AG09319 (cell line): ENCODE data around the gene CYP2R1.

Source experiments
- DNase-seq: peaks from one replicate; pipeline ENCODE4 v3.0.0-alpha.2; 2010; ENCODE audit warnings: low read depth; ENCODE audit errors: extremely low read depth
- CTCF ChIP-seq: IDR thresholded peaks from 2 replicates; pipeline ENCODE4 v1.5.1; 2011; ENCODE audit warnings: low read depth, mild to moderate bottlenecking, inconsistent platforms, low read length, moderate library complexity

Gene CYP2R1

GRCh38 chr11:14904745-14905103 is 12.7 kb upstream of the CYP2R1 start:
- DNase-seq: no peak
- TF ChIP-seq CTCF: peak; percentile 83

DNA sequence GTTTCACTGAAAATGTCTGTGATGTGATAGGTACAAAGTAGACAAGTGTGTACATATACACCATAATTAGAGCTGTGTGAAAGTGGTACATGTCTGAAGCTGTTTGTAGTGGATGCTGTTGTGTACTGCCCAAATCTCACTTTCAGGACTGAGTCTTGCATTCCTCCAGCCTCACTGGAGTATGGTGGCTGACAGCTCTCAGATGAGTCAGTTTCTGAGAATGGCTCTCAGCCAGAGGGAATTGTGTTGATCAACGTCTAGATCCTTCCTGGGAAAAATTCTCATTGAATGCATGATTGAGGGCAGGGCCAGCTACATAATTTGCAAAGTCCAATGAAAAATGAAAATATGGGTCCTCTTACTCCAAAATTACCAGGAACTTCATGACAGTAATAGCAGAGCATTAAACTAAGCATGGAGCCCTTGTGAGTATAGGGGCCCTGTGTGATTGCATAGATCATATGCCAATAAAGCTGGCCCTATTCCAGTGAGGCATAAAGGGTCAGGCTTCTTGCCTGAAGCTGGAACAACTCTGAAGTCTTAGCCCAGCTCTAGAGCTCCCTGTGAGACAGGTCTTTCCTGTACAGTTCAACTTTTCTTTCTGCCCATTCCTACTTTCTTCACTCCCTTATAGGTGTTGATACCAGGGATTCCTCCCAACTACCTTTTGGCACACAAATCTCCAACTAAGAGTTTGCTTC is 10.8 kb upstream of the CYP2R1 start:
- TF ChIP-seq CTCF: no peak
- no peak for DNase-seq

- no peak for TF ChIP-seq CTCF
- no peak for DNase-seq
Observed at GRCh38 chr11:14898906-14899305, 6.9 kb upstream of the CYP2R1 start.

GRCh38 chr11:14898355-14898754 is 6.3 kb upstream of the CYP2R1 start:
- no peak for TF ChIP-seq CTCF
- no peak for DNase-seq

- peak; percentile 24 for DNase-seq
- no peak for TF ChIP-seq CTCF
Observed at GRCh38 chr11:14894657-14895598, 2.9 kb upstream of the CYP2R1 start.

- DNase-seq: no peak
- no peak for TF ChIP-seq CTCF
Observed at GRCh38 chr11:14892577-14892976, 546 bp upstream of the CYP2R1 start.
